HepG2 (cell line): ENCODE data around the gene KIF19. TPM values are rescaled to one million over a fixed set of nuclear protein-coding genes. Genes with fewer than 3 reads are reported as not detected.

Experiments
- HOXA9 ChIP-seq: sonication (generic); formaldehyde crosslinking; IDR thresholded peaks from 2 replicates; pipeline ENCODE4 v1.8.1; 2022; ENCODE audit warnings: missing genetic modification reagents, mild to moderate bottlenecking, moderate library complexity, borderline replicate concordance
- KDM2A ChIP-seq: sonication (generic); formaldehyde crosslinking; IDR thresholded peaks from 2 replicates; pipeline ENCODE4 v1.4.0; 2020; ENCODE audit warnings: low read depth, missing genetic modification reagents, borderline replicate concordance
- MBNL3 ChIP-seq: fragments of 250-450 bp; sonication (Bioruptor Pico); conservative IDR thresholded peaks from 2 replicates; pipeline ENCODE4 v1.8.0; 2022; ENCODE audit warnings: mild to moderate bottlenecking, inconsistent platforms
- SOX5 ChIP-seq: IDR thresholded peaks from 2 replicates; pipeline ENCODE4 v1.6.1; 2016; ENCODE audit warnings: borderline replicate concordance
- TAF1 ChIP-seq: sonication (generic); formaldehyde crosslinking; IDR thresholded peaks from 2 replicates; pipeline ENCODE4 v1.4.0; 2020; ENCODE audit warnings: missing genetic modification reagents
- ZNF335 ChIP-seq: sonication (generic); formaldehyde crosslinking; IDR thresholded peaks from 2 replicates; pipeline ENCODE4 v1.4.0; 2020; ENCODE audit warnings: missing genetic modification reagents
- ZNF430 ChIP-seq: sonication (generic); formaldehyde crosslinking; IDR thresholded peaks from 2 replicates; pipeline ENCODE4 v1.9.0; 2021; ENCODE audit warnings: mild to moderate bottlenecking, missing genetic modification reagents
- ZNF432 ChIP-seq: sonication (generic); formaldehyde crosslinking; IDR thresholded peaks from 2 replicates; pipeline ENCODE4 v1.5.0; 2020; ENCODE audit warnings: missing genetic modification reagents, mild to moderate bottlenecking, borderline replicate concordance
- ZNF652 ChIP-seq: IDR thresholded peaks from 2 replicates; pipeline ENCODE4 v1.6.1; 2016; ENCODE audit warnings: low read depth, borderline replicate concordance
- polyA plus RNA-seq, 8 experiments: library from polyadenylated mRNA; depleted of rRNA in 3 of 8; stranded (reverse) in 7 of 8; unstranded in 1 of 8; fragments of >200 nt; fragmentation: Illumina TruSeq in 4 of 8; extraction: Trizol in 4 of 8; gene quantifications; 2 replicates each; pipeline versions ENCODE4 v1.2.1 to v1.2.3, GENCODE V29; 2011 to 2016; ENCODE audit warnings: low read depth in 4 of 8, missing spikeins in 1 of 8, mixed read lengths in 1 of 8; ENCODE audit not compliant: insufficient read depth in 1 of 8
- total RNA-seq, 5 experiments: library from RNA; depleted of rRNA; stranded (reverse); fragments of >200 nt; fragmentation: Illumina TruSeq; extraction: Trizol; gene quantifications; 2 replicates each; pipeline ENCODE4 v1.2.3, GENCODE V29; 2016; ENCODE audit warnings: low read depth in 1 of 5
- TF ChIP-seq, protein P1 (sequence below): sonication (generic); formaldehyde crosslinking; IDR thresholded peaks from 2 replicates; pipeline ENCODE4 v1.4.0; 2020; ENCODE audit warnings: missing genetic modification reagents, mild to moderate bottlenecking, borderline replicate concordance
- TF ChIP-seq, protein P2 (sequence below): sonication (generic); formaldehyde crosslinking; IDR thresholded peaks from 2 replicates; pipeline ENCODE4 v1.4.0; 2020; ENCODE audit warnings: missing genetic modification reagents
- TF ChIP-seq, protein P3 (sequence below): sonication (generic); formaldehyde crosslinking; IDR thresholded peaks from 2 replicates; pipeline ENCODE4 v1.8.1; 2023; ENCODE audit warnings: missing genetic modification reagents, inconsistent platforms, borderline replicate concordance
- TF ChIP-seq, protein P4 (sequence below): sonication (generic); formaldehyde crosslinking; IDR thresholded peaks from 2 replicates; pipeline ENCODE4 v1.5.0; 2020; ENCODE audit warnings: missing genetic modification reagents, mild to moderate bottlenecking, borderline replicate concordance
- TF ChIP-seq, protein P5 (sequence below): sonication (generic); formaldehyde crosslinking; IDR thresholded peaks from 2 replicates; pipeline ENCODE4 v1.4.0; 2020; ENCODE audit warnings: missing genetic modification reagents, mild to moderate bottlenecking, borderline replicate concordance
- TF ChIP-seq, protein P6 (sequence below): sonication (generic); formaldehyde crosslinking; IDR thresholded peaks from 2 replicates; pipeline ENCODE4 v1.5.1; 2020; ENCODE audit warnings: missing genetic modification reagents, mild to moderate bottlenecking, borderline replicate concordance

The KIF19 gene
- total and polyA plus RNA-seq, 2 of the 13 experiments (the other 11 are each of a cell fraction or from before 2014, with no cell fraction given) = not detected

DNA sequence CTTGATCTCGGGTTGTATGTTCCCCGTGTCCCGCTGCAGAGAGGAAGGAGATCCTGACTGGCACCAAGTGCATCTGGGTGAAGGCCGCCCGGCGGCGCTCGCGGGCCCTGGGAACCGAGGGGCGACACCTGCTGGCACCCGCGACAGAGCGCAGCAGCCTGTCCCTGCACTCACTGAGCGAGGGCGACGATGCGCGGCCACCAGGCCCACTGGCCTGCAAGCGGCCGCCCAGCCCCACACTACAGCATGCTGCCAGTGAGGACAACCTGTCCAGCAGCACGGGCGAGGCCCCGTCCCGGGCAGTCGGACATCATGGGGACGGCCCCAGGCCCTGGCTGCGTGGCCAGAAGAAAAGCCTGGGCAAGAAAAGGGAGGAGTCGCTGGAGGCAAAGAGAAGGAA is 28.1 kb downstream of the KIF19 start (continued):
- TF ChIP-seq, protein P1, sequence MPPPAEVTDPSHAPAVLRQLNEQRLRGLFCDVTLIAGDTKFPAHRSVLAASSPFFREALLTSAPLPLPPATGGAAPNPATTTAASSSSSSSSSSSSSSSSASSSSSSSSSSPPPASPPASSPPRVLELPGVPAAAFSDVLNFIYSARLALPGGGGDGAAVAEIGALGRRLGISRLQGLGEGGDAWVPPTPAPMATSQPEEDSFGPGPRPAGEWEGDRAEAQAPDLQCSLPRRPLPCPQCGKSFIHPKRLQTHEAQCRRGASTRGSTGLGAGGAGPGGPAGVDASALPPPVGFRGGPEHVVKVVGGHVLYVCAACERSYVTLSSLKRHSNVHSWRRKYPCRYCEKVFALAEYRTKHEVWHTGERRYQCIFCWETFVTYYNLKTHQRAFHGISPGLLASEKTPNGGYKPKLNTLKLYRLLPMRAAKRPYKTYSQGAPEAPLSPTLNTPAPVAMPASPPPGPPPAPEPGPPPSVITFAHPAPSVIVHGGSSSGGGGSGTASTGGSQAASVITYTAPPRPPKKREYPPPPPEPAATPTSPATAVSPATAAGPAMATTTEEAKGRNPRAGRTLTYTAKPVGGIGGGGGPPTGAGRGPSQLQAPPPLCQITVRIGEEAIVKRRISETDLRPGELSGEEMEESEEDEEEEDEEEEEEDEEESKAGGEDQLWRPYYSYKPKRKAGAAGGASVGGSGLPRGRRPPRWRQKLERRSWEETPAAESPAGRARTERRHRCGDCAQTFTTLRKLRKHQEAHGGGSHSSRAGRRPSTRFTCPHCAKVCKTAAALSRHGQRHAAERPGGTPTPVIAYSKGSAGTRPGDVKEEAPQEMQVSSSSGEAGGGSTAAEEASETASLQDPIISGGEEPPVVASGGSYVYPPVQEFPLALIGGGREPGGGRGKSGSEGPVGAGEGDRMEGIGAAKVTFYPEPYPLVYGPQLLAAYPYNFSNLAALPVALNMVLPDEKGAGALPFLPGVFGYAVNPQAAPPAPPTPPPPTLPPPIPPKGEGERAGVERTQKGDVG (CRISPR knock-in tag) = no peak
- TF ChIP-seq KDM2A (CRISPR knock-in tag) (peak; percentile 90), SOX5 (CRISPR knock-in tag) (0 out of 2 replicates have a peak, but pooled peaks have one; percentile 31), ZNF652 (CRISPR knock-in tag) (no peak), ZNF432 (CRISPR knock-in tag) (no peak), MBNL3 (CRISPR knock-in tag) (no peak), TAF1 (CRISPR knock-in tag) (no peak), HOXA9 (CRISPR knock-in tag) (no peak), ZNF430 (CRISPR knock-in tag) (no peak), ZNF335 (CRISPR knock-in tag) (no peak)
- TF ChIP-seq, protein P2, sequence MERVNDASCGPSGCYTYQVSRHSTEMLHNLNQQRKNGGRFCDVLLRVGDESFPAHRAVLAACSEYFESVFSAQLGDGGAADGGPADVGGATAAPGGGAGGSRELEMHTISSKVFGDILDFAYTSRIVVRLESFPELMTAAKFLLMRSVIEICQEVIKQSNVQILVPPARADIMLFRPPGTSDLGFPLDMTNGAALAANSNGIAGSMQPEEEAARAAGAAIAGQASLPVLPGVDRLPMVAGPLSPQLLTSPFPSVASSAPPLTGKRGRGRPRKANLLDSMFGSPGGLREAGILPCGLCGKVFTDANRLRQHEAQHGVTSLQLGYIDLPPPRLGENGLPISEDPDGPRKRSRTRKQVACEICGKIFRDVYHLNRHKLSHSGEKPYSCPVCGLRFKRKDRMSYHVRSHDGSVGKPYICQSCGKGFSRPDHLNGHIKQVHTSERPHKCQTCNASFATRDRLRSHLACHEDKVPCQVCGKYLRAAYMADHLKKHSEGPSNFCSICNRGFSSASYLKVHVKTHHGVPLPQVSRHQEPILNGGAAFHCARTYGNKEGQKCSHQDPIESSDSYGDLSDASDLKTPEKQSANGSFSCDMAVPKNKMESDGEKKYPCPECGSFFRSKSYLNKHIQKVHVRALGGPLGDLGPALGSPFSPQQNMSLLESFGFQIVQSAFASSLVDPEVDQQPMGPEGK = peak; percentile 53; the same call in 1 of the 2 replicates
- TF ChIP-seq, protein P3, sequence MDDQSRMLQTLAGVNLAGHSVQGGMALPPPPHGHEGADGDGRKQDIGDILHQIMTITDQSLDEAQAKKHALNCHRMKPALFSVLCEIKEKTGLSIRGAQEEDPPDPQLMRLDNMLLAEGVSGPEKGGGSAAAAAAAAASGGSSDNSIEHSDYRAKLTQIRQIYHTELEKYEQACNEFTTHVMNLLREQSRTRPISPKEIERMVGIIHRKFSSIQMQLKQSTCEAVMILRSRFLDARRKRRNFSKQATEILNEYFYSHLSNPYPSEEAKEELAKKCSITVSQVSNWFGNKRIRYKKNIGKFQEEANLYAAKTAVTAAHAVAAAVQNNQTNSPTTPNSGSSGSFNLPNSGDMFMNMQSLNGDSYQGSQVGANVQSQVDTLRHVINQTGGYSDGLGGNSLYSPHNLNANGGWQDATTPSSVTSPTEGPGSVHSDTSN = no peak
- TF ChIP-seq, protein P4, sequence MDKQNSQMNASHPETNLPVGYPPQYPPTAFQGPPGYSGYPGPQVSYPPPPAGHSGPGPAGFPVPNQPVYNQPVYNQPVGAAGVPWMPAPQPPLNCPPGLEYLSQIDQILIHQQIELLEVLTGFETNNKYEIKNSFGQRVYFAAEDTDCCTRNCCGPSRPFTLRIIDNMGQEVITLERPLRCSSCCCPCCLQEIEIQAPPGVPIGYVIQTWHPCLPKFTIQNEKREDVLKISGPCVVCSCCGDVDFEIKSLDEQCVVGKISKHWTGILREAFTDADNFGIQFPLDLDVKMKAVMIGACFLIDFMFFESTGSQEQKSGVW (CRISPR knock-in tag) = no peak
- TF ChIP-seq, protein P5, sequence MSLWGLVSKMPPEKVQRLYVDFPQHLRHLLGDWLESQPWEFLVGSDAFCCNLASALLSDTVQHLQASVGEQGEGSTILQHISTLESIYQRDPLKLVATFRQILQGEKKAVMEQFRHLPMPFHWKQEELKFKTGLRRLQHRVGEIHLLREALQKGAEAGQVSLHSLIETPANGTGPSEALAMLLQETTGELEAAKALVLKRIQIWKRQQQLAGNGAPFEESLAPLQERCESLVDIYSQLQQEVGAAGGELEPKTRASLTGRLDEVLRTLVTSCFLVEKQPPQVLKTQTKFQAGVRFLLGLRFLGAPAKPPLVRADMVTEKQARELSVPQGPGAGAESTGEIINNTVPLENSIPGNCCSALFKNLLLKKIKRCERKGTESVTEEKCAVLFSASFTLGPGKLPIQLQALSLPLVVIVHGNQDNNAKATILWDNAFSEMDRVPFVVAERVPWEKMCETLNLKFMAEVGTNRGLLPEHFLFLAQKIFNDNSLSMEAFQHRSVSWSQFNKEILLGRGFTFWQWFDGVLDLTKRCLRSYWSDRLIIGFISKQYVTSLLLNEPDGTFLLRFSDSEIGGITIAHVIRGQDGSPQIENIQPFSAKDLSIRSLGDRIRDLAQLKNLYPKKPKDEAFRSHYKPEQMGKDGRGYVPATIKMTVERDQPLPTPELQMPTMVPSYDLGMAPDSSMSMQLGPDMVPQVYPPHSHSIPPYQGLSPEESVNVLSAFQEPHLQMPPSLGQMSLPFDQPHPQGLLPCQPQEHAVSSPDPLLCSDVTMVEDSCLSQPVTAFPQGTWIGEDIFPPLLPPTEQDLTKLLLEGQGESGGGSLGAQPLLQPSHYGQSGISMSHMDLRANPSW (CRISPR knock-in tag) = no peak
- TF ChIP-seq, protein P6, sequence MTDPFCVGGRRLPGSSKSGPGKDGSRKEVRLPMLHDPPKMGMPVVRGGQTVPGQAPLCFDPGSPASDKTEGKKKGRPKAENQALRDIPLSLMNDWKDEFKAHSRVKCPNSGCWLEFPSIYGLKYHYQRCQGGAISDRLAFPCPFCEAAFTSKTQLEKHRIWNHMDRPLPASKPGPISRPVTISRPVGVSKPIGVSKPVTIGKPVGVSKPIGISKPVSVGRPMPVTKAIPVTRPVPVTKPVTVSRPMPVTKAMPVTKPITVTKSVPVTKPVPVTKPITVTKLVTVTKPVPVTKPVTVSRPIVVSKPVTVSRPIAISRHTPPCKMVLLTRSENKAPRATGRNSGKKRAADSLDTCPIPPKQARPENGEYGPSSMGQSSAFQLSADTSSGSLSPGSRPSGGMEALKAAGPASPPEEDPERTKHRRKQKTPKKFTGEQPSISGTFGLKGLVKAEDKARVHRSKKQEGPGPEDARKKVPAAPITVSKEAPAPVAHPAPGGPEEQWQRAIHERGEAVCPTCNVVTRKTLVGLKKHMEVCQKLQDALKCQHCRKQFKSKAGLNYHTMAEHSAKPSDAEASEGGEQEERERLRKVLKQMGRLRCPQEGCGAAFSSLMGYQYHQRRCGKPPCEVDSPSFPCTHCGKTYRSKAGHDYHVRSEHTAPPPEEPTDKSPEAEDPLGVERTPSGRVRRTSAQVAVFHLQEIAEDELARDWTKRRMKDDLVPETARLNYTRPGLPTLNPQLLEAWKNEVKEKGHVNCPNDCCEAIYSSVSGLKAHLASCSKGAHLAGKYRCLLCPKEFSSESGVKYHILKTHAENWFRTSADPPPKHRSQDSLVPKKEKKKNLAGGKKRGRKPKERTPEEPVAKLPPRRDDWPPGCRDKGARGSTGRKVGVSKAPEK = 0 out of 2 replicates have a peak, but pooled peaks have one; percentile 53
